Central memory CD4-positive, alpha-beta T cell (primary cell): Measurements from ENCODE around the gene KNG1.
"Not testable (repeated sequence)": the region's sequence is repeated elsewhere in the genome, so short reads cannot be mapped to it uniquely, and the experiment has no call there.

ENCODE experiments used
- DNase-seq: peaks from one replicate; pipeline ENCODE4 v3.0.0; 2022
- total RNA-seq, 3 experiments: gene quantifications; one replicate each; lab custom pipeline; 2026; lab: John Stamatoyannopoulos, UW

The KNG1 gene
- 0 reads per million in 3 experiments for total RNA-seq

- no peak for DNase-seq
Measured at GRCh38 chr3:186717039-186717457, at the start of gene KNG1. Gene KNG1 (plus strand): TSS chr3:186717359. CDS start chr3:186717543, 184 bp downstream.

DNA sequence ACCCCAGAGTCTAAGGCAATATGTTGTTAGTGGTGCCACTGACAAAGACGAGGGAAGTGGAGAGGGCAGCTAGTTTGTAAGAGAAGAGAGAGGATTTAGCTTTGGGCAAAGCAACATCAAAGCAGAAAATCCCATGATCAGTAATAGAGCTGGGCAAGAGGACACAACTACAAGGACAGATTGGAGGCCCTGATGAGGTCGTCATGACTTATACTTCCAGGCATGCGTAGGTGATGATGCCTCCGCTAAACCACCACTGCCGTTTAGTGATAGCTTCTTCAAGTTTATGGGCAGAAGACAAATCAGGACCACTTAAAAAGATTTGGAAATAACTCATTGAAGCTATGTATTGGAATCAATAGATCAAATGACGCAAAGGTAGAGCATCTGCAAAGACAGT lies 48.7 kb upstream of the KNG1 start:
- no peak for DNase-seq

DNA sequence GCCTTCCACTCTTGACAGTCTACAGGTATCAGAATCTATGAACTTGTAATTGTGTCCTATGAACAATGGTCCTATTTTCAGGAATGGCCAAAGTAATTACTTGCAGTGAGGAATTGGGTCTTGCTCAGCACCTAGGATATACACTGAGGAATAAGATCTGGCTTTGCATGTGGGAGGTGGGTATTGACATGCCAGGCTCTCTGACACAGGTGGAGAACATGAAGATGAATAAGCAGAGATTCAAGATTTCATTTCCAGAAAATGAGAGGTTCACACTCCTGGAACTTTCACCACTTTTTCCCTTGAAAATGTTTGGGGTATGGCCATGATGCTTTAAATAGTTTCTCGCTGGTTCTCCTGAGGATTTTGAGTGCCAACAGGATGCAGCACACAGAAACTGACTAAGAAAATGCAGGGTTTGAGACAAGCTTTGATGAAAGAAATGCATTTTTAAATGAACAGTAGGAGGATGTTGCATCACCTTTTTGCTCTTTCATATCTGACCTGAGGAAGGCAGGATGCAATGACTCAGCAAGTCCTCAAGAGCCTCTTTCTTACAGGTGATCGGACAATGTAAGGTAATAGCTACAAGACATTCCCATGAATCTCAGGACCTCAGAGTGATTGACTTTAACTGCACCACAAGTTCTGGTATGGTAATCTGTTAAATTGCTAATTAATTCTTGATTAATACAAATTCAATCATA lies 47.6 kb upstream of the KNG1 start:
- no peak for DNase-seq

- no peak for DNase-seq
Measured at GRCh38 chr3:186670155-186670554, 47.0 kb upstream of the KNG1 start.

DNA sequence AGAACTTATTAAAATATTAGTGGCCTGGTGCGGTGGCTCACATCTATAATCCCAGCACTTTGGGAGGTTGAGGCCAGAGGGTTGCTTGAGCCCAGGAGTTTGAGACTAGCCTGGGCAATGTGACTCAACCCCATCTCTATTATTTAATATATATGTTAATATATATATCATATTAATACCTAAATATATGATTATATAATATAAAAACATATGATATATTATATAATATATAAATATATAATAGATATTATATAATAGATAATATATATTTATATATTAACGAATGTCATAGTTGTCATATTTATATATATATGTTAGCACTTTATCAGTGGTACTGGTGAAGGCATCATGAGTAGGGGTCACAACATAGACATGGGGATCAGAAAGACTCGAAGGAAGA lies 46.1 kb upstream of the KNG1 start:
- no peak for DNase-seq

DNA sequence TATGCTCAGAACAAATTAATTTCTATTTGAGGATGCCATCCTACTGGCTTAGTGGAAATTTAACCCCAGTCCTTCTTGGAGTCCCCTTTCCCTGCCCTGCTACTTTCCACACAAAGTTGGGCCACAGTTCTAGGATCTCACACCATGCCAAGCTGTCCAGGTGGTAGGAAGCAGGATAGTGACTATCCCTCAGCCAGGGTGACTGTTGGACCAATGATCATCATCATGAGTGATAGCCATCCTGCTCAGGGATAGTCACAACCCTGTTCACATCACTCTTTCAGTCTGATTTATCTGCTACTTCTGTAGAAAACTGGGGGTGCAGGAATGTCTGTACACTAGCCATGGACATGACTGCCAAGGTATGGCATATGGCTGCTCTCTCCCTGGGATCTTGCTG lies 38.6 kb upstream of the KNG1 start:
- no peak for DNase-seq

DNA sequence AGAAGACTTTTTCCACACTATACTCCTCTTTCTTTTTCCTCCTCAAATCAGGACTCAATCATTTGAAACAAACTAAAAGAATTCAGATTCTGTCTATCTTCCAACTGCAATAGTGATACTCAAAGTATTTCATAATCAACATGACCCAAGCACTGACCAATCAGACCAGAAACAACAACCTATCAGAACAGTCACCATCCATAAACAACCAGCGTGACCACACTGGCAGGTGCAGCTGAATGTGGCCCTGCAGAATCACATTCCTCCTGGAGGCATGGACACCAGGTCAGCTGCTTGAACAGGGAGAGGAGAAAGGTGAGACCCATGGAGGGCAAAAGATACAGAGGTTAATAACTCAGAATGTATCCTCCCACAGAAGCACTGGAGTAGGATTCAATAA lies 38.0 kb upstream of the KNG1 start:
- DNase-seq: no peak

- no peak for DNase-seq
Measured at GRCh38 chr3:186680869-186681268, 36.3 kb upstream of the KNG1 start.

GRCh38 chr3:186682812-186683211 lies 34.3 kb upstream of the KNG1 start:
- no peak for DNase-seq

DNA sequence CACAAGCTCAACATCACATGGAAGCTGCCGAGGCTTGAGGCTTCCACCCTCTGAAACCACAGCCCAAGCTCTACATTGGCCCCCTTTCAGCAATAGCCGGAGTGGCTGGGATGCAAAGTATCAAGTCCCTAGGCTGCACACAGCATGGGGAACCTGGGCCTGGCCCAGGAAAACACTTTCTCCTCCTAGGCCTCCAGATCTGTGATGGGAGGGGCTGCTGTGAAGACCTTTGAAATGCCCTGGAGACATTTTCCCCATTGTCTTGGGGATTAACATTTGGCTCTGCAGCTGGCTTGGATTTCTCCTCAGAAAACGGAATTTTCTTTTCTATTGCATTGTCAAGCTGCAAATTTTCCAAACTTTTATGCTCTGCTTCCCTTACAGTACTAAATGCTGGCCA lies 33.2 kb upstream of the KNG1 start:
- DNase-seq: no peak

DNA sequence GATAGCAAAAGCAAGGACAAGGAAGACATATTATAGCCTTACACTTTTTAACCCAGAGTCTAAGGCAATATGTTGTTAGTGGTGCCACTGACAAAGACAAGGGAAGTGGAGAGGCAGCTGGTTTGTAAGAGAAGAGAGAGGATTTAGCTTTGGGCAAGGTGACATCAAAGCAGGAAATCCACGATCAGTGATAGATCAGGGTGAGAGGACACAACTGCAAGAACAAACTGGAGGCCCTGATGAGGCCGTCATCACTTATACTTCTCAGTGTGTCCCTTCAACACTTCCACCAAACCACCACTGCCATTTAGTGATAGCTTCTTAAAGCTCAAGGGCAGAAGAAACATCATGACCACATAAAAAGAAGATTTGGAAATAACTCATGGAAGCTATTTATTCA lies 30.7 kb upstream of the KNG1 start:
- not testable (repeated sequence) for DNase-seq

DNA sequence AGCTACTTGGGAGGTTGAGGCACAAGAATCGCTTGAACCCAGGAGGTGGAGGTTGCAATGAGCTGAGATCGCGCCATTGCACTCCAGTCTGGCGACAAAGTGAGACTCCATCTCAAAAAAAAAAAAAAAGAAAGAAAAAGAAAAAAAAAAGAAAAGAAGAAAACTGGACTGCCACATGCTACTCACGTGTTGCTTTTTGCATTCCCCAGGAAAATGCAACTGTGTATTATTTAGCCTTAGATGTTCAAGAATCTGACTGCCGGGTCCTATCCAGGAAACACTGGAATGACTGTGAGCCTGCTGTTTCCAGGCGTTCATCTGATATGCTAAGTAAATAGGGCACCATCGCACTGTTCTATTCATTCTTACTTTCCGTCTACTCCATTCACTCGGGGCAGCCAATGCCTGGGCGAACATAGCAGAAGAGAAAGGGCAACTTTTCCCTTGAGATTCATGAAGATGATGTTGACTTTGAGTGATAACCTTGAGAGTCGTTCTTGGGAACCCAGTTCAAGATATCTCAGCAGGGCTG lies 30.0 kb upstream of the KNG1 start:
- DNase-seq: no peak

DNA sequence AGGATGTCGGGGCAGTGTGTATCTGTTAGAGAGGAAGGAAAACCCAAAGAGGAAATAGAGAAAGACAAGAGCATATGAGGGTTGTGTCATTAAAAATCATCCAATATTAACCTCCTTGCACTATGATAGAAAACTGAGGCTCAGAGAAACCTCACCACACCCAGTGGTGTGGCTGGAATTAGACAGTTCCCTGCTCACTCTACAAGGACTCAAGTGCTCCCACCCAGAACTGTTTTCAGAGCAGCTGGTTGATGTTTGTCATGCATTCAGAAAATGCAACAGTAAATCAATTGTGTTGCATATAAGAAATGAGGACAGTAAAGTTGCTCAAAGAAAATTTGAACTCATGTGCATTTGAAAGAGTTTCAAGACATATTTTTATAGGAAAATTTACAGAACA lies 26.9 kb upstream of the KNG1 start:
- not testable (repeated sequence) for DNase-seq

DNA sequence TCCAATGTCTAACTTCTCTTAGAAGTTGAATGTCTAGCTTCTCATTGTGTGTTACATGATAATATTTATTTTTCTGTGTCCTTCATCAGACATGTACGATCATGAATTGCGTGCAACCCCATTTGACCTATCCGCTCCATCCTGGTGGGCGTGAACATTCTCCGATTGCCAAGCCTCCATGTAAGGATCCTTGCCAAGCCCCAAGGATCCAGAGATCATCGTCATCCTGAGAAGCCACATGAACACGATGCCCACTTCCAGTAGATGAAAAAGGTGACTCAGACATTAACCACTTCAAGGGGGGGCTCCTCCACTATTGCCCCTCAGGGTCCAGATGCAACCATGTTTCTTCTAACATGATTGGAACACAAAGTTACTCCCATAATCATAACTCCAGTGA lies 25.5 kb upstream of the KNG1 start:
- DNase-seq: no peak

DNA sequence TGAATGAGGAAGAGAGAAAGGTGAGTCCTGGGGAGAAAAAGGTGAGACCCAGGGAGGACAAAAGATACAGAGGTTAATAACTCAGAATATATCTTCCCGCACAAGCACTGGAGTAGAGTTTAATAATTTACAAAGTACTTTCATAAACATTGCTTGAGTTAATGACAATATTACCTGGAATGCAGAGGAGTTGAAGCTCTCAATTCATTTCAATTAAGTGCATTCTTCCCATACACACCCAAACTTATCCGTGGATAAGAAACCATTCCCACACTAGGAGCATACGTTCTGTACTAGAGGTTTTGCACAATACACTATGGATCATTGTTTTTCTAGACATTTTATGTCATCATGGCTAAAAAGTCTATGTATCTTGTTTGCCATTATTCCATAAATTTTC lies 23.3 kb upstream of the KNG1 start:
- no peak for DNase-seq

GRCh38 chr3:186694288-186695032 lies 22.7 kb upstream of the KNG1 start:
- DNase-seq: no peak

DNA sequence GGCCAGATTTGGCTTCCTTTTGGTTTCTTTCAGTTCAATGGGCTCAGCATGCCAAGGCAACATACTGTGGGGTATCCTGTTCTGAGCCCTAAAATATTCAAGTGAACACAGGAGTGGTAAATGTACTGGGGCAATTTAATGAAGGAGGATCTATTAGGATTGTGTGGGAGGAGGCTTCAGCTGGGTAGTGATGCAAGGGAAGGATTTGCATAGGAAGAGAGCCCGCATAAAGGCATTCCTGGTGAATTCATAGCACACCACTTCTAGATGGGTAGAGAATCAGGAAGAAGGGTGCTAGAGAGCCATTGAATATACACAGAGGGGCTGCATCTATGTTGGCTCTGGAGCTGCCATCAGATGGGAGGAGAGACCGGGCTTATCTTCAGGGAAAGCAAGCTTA lies 20.6 kb upstream of the KNG1 start:
- DNase-seq: no peak

- DNase-seq: no peak
Measured at GRCh38 chr3:186697510-186697909, 19.6 kb upstream of the KNG1 start.

GRCh38 chr3:186700267-186700666 lies 16.9 kb upstream of the KNG1 start:
- no peak for DNase-seq

- DNase-seq: not testable (repeated sequence)
Measured at GRCh38 chr3:186702451-186702850, 14.7 kb upstream of the KNG1 start.

- peak; percentile 16 for DNase-seq
Measured at GRCh38 chr3:186705882-186706780, 11.0 kb upstream of the KNG1 start.

- DNase-seq: no peak
Measured at GRCh38 chr3:186708983-186709679, 8.0 kb upstream of the KNG1 start.
